GM13976 (cell line): ENCODE results near the gene P2RY4.
A peak's percentile ranks its signal among the peaks of the same experiment; 100 is the strongest.
"Not testable (repeated sequence)": the region's sequence is repeated elsewhere in the genome, so short reads cannot be mapped to it uniquely, and the experiment has no call there.

Source experiments
- DNase-seq: peaks from one replicate; pipeline ENCODE4 v3.0.0; 2012; ENCODE audit warnings: low spot score
- CTCF ChIP-seq: IDR thresholded peaks from 2 replicates; pipeline ENCODE4 v1.5.1; 2012; ENCODE audit warnings: borderline replicate concordance, mild to moderate bottlenecking; ENCODE audit not compliant: insufficient read depth; ENCODE audit errors: extremely low read depth, missing control alignments, control extremely low read depth
- in situ Hi-C: fragments of 300-500 bp; cut with MboI; formaldehyde crosslinking; loops from one replicate; pipeline ENCODE4 v1.12.0; 2022; ENCODE audit warnings: low sequenced_read_pairs, mixed read lengths, inconsistent platforms; ENCODE audit not compliant: unreplicated experiment

Gene P2RY4

GRCh38 chrX:70281951-70282350 is 21.9 kb upstream of the P2RY4 start, which contains the start of gene RAB41:
TSS of gene RAB41 (plus strand) at chrX:70282172. CDS start at chrX:70282218, 46 bp downstream.
- no peak for TF ChIP-seq CTCF
- in situ Hi-C loops, result no loop called here
- DNase-seq, result no peak

- no peak for TF ChIP-seq CTCF
- DNase-seq, result no peak
- in situ Hi-C loops, result no loop called here
These were observed 20.6 kb upstream of the P2RY4 start for GRCh38 chrX:70280573-70280972.

- in situ Hi-C loops, result no loop called here
- no peak for TF ChIP-seq CTCF
- DNase-seq, result no peak
These were observed 19.1 kb upstream of the P2RY4 start for GRCh38 chrX:70279081-70279480.

- in situ Hi-C loops, DNase-seq: not testable (repeated sequence)
These were observed 14.0 kb upstream of the P2RY4 start for GRCh38 chrX:70274029-70274428.

GRCh38 chrX:70268034-70268433 is 8.0 kb upstream of the P2RY4 start, which contains the start of gene ARR3:
TSS of gene ARR3 (plus strand) at chrX:70268334. CDS start at chrX:70269386, 1,052 bp downstream.
- in situ Hi-C loops, result no loop called here
- no peak for TF ChIP-seq CTCF
- no peak for DNase-seq

- TF ChIP-seq CTCF, result no peak
- DNase-seq, result no peak
- in situ Hi-C loops, result no loop called here
These were observed 4.8 kb upstream of the P2RY4 start for GRCh38 chrX:70264784-70265183.

- no peak for DNase-seq
- in situ Hi-C loops, result no loop called here
- peak; percentile 29 for TF ChIP-seq CTCF
These were observed 3.1 kb upstream of the P2RY4 start for GRCh38 chrX:70262952-70263567.
